ENCODE measurements around the gene UGCG. TPM values are rescaled to one million over a fixed set of nuclear protein-coding genes. Genes with fewer than 3 reads are reported as not detected.

The UGCG gene
- total RNA-seq, 1 experiment from 2014 or later = 23.3 TPM

DNA sequence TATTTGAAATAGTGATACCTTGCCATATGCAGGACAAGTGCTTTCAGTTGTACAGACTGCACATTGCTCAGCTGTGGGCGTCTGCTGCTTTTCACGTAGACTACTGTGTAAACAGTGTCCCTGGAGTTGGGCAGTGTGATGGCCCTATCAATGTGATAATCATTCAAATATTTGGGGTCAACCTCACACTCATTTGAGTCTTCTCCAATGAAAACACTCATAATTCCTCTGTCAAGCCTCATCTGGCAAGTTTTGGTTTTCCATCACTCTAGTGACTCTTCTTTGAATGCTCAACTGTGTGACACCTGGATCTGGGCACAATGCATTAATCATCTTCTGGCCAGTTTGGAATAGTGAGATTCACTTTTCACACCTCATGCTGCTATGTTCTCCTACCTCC lies 64.4 kb downstream of the UGCG start:
- Histone ChIP-seq H3K9ac (ENCODE audit: extremely low read depth, insufficient read length, low read length) (no peak overlapping the region), H4K20me1 (ENCODE audit: control insufficient read depth, insufficient read depth, insufficient read length) (no peaks in the 10 kb centered on the region), H3K18ac (ENCODE audit: insufficient read length, low read depth, low read length) (no peak overlapping the region), H2BK15ac (ENCODE audit: low read depth, low read length) (no peak overlapping the region), H3K27ac (ENCODE audit: insufficient read length, low read depth, low read length) (no peak overlapping the region), H2BK5ac (ENCODE audit: insufficient read length, low read length) (no peak overlapping the region), H2BK12ac (ENCODE audit: insufficient read length, low read depth, low read length) (no peak overlapping the region), H3K56ac (ENCODE audit: insufficient read length, low read depth, low read length) (no peak overlapping the region), H3K4ac (ENCODE audit: low read depth, low read length) (no peak overlapping the region), H3K79me2 (ENCODE audit: insufficient read depth, low read length) (no peaks in the 10 kb centered on the region), H2AFZ (ENCODE audit: low read length) (no peak overlapping the region), H3K23me2 (ENCODE audit: insufficient read length, low read depth, low read length, poor library complexity, severe bottlenecking) (no peaks in the 10 kb centered on the region), H4K5ac (ENCODE audit: insufficient read length, low read depth, low read length) (no peak overlapping the region), H3K23ac (ENCODE audit: insufficient read length, low read depth, low read length) (no peak overlapping the region), H3K4me1 (ENCODE audit: insufficient read depth, low read length) (no peaks in the 10 kb centered on the region; the same call in 1 of the 2 replicates), H2AK5ac (ENCODE audit: insufficient read length, low read length) (no peak overlapping the region), H3T11ph (ENCODE audit: low read length) (no peak overlapping the region), H3K14ac (ENCODE audit: insufficient read depth, low read length) (no peak overlapping the region), H3K4me2 (ENCODE audit: insufficient read depth, insufficient read length, low read length) (no peak overlapping the region), H3K9me3 (ENCODE audit: control insufficient read depth, low read depth, low read length) (no peaks in the 10 kb centered on the region), H3K27me3 (ENCODE audit: insufficient read depth, low read length) (no peaks in the 10 kb centered on the region), H4K8ac (replicated peaks; ENCODE audit: insufficient read length, low read depth, low read length) (no peak overlapping the region), H3K79me1 (ENCODE audit: insufficient read depth, low read depth, low read length, poor library complexity, severe bottlenecking) (no peaks in the 10 kb centered on the region), H2BK20ac (ENCODE audit: low read depth, low read length, poor library complexity, severe bottlenecking) (no peak overlapping the region), H2BK120ac (ENCODE audit: low read depth, low read length, poor library complexity, severe bottlenecking) (no peak overlapping the region), H4K91ac (ENCODE audit: insufficient read length, low read depth, low read length) (no peak overlapping the region)
- Mint-ChIP-seq H3K4me1 (peaks cover 0 to 2% of the 10 kb centered on the region in 2 experiments; a peak in 2 of 4 replicates), H3K27ac (no peak overlapping the region), H3K4me3 (no peak overlapping the region), H3K27me3 (ENCODE audit: low read depth) (peaks cover 3% of the 10 kb centered on the region), H3K36me3 (ENCODE audit: insufficient read depth in 1 of 3, low read depth in 3 of 3) (no peaks in the 10 kb centered on the region), H3K9me3 (no peaks in the 10 kb centered on the region)
- TF ChIP-seq CTCF (conservative IDR thresholded peaks at IDR 0.05) = no peak
- no CpG with 5 or more reads among the region's 2 CpGs for WGBS (ENCODE audit: extremely low coverage, insufficient read length, low lambda C conversion rate)
- DNase-seq = no peak

Data from H9 (cell line).